ENCODE measurements around the gene KRTAP10-6. TPM values are rescaled to one million over a fixed set of nuclear protein-coding genes. Genes with fewer than 3 reads are reported as not detected.
"Not testable (repeated sequence)": the region's sequence is repeated elsewhere in the genome, so short reads cannot be mapped to it uniquely, and the experiment has no call there.

The KRTAP10-6 gene
- total RNA-seq, 1 experiment from 2014 or later, result 0.39 TPM

GRCh38 chr21:44575307-44576024, 16.8 kb downstream of the KRTAP10-6 start:
- H3K9me3 ChIP-seq (ENCODE audit: low read depth, low read length, poor library complexity, severe bottlenecking), result no peaks in the 10 kb centered on the region
- ChIA-PET POLR2A (ENCODE audit: low non-redundant PET) (no interaction called here), CTCF (no interaction called here)
- TF ChIP-seq CTCF (conservative IDR thresholded peaks at IDR 0.05; ENCODE audit: low read depth, low read length) (no peak), EZH2 (IDR thresholded peaks at IDR 0.05; ENCODE audit: borderline replicate concordance, low read depth, low read length, poor library complexity, severe bottlenecking) (no peak)
- intact Hi-C loops (cut with micrococcal nuclease; ENCODE audit: unreplicated experiment), result no loop called here
- no peaks in the 10 kb centered on the region for H3K27me3 ChIP-seq (replicated peaks; ENCODE audit: insufficient read depth, low read depth, low read length, poor library complexity)
- DNase-seq (ENCODE audit: low spot score), result no peak
- no peak overlapping the region for H3K27ac ChIP-seq (ENCODE audit: low read depth, low read length, poor library complexity, severe bottlenecking)
- no peak overlapping the region for H3K4me3 ChIP-seq (ENCODE audit: low read depth, low read length, poor library complexity, severe bottlenecking)
- no TSS peak for BruUV-seq (replicated peaks)
- H3K4me1 ChIP-seq (ENCODE audit: insufficient read depth, low read length, poor library complexity, severe bottlenecking), result no peaks in the 10 kb centered on the region
- H3K36me3 ChIP-seq (ENCODE audit: insufficient read depth, low read length, poor library complexity, severe bottlenecking), result no peaks in the 10 kb centered on the region

GRCh38 chr21:44574457-44575306, 17.6 kb downstream of the KRTAP10-6 start:
- BruUV-seq (replicated peaks), result no TSS peak
- DNase-seq (ENCODE audit: low spot score), result peak; percentile 38
- Histone ChIP-seq H3K27me3 (replicated peaks; ENCODE audit: insufficient read depth, low read depth, low read length, poor library complexity) (no peaks in the 10 kb centered on the region), H3K9me3 (ENCODE audit: low read depth, low read length, poor library complexity, severe bottlenecking) (no peaks in the 10 kb centered on the region), H3K36me3 (ENCODE audit: insufficient read depth, low read length, poor library complexity, severe bottlenecking) (no peaks in the 10 kb centered on the region), H3K27ac (ENCODE audit: low read depth, low read length, poor library complexity, severe bottlenecking) (no peak overlapping the region), H3K4me3 (ENCODE audit: low read depth, low read length, poor library complexity, severe bottlenecking) (no peak overlapping the region), H3K4me1 (ENCODE audit: insufficient read depth, low read length, poor library complexity, severe bottlenecking) (no peaks in the 10 kb centered on the region)
- ChIA-PET CTCF (interaction anchor here (0.6 kb wide), 1 partner anchor 179 kb away, joined by 4 read pairs; no protein-coding TSS in a partner anchor), POLR2A (ENCODE audit: low non-redundant PET) (no interaction called here)
- no peak for TF ChIP-seq CTCF (conservative IDR thresholded peaks at IDR 0.05; ENCODE audit: low read depth, low read length)
- no peak for TF ChIP-seq EZH2 (IDR thresholded peaks at IDR 0.05; ENCODE audit: borderline replicate concordance, low read depth, low read length, poor library complexity, severe bottlenecking)
- intact Hi-C loops (cut with micrococcal nuclease; ENCODE audit: unreplicated experiment), result no loop called here

- BruUV-seq (replicated peaks); H3K4me3 ChIP-seq (ENCODE audit: low read depth, low read length, poor library complexity, severe bottlenecking); H3K4me1 ChIP-seq (ENCODE audit: insufficient read depth, low read length, poor library complexity, severe bottlenecking); POLR2A ChIA-PET (ENCODE audit: low non-redundant PET); DNase-seq (ENCODE audit: low spot score); intact Hi-C loops (cut with micrococcal nuclease; ENCODE audit: unreplicated experiment); H3K9me3 ChIP-seq (ENCODE audit: low read depth, low read length, poor library complexity, severe bottlenecking); H3K27me3 ChIP-seq (replicated peaks; ENCODE audit: insufficient read depth, low read depth, low read length, poor library complexity); H3K27ac ChIP-seq (ENCODE audit: low read depth, low read length, poor library complexity, severe bottlenecking); H3K36me3 ChIP-seq (ENCODE audit: insufficient read depth, low read length, poor library complexity, severe bottlenecking): not testable (repeated sequence)
- CTCF ChIA-PET, result interaction anchor here (0.6 kb wide), 1 partner anchor 180 kb away, joined by 4 read pairs; no protein-coding TSS in a partner anchor
Observed at GRCh38 chr21:44573630-44574456, 18.5 kb downstream of the KRTAP10-6 start, which contains the start of gene KRTAP10-4. KRTAP10-4 (plus strand) TSS chr21:44573729; CDS start chr21:44573759, 30 bp downstream.
